HepG2 (cell line): ENCODE measurements around the gene NTM.

Experiments
- ATF7 ChIP-seq, 2 experiments: fragments of 450-650 bp in 1 of 2; sonication (generic) in 1 of 2; formaldehyde crosslinking in 1 of 2; IDR thresholded peaks; 2 replicates each; pipeline versions ENCODE4 v1.4.0 to v1.6.1; 2016 to 2020; ENCODE audit warnings: antibody characterized with exemption in 1 of 2, mild to moderate bottlenecking in 1 of 2, missing genetic modification reagents in 1 of 2
- MYNN ChIP-seq: sonication (generic); formaldehyde crosslinking; IDR thresholded peaks from 2 replicates; pipeline ENCODE4 v1.4.0; 2020; ENCODE audit warnings: mild to moderate bottlenecking, low read depth, missing genetic modification reagents
- RBM39 ChIP-seq: fragments of 200-400 bp; formaldehyde crosslinking; IDR thresholded peaks from one replicate; pipeline ENCODE4 v1.6.1; 2018; ENCODE audit warnings: antibody characterized with exemption, mild to moderate bottlenecking, low read depth, low read length; ENCODE audit not compliant: poor library complexity, severe bottlenecking
- ZNF747 ChIP-seq: sonication (generic); formaldehyde crosslinking; IDR thresholded peaks from 2 replicates; pipeline ENCODE4 v1.8.1; 2023; ENCODE audit warnings: missing genetic modification reagents, mild to moderate bottlenecking, borderline replicate concordance

- TF ChIP-seq ATF7 (IDR thresholded peaks at IDR 0.05) (no peak), ATF7 (CRISPR knock-in tag; IDR thresholded peaks at IDR 0.05) (no peak), RBM39 (no peak), ZNF747 (CRISPR knock-in tag) (no peak), MYNN (CRISPR knock-in tag) (no peak)
These were observed 526.7 kb downstream of the NTM start for GRCh38 chr11:131896978-131897615.
